Measurements from ENCODE around the gene SLC39A1.
A peak's percentile ranks its signal among the peaks of the same experiment; 100 is the strongest.

SLC39A1 gene

DNA sequence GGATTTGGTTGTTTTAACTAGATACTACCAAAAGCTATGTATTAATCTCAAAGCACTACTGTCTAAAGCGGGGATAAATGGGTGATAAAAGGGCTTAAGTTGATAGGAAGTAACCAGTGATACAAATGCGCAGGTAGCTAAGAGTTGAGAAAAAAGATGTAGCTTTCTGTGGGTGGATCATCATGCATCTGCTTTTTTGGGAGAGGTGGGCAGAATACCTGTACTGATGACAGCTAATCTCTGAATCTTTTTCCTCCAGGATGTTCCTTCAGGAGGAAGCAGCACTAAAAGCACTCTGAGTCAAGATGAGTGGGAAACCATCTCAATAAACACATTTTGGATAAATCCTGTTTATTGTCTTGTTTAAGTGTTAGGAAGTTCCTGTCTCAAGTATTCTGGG, 28.5 kb upstream of the SLC39A1 start:
- DNase-seq (ENCODE audit: extremely low read depth, low read depth) = no peak
- TF ChIP-seq, protein P1, sequence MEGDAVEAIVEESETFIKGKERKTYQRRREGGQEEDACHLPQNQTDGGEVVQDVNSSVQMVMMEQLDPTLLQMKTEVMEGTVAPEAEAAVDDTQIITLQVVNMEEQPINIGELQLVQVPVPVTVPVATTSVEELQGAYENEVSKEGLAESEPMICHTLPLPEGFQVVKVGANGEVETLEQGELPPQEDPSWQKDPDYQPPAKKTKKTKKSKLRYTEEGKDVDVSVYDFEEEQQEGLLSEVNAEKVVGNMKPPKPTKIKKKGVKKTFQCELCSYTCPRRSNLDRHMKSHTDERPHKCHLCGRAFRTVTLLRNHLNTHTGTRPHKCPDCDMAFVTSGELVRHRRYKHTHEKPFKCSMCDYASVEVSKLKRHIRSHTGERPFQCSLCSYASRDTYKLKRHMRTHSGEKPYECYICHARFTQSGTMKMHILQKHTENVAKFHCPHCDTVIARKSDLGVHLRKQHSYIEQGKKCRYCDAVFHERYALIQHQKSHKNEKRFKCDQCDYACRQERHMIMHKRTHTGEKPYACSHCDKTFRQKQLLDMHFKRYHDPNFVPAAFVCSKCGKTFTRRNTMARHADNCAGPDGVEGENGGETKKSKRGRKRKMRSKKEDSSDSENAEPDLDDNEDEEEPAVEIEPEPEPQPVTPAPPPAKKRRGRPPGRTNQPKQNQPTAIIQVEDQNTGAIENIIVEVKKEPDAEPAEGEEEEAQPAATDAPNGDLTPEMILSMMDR (IDR thresholded peaks at IDR 0.05; ENCODE audit: low read depth, low read length) = no peak

DNA sequence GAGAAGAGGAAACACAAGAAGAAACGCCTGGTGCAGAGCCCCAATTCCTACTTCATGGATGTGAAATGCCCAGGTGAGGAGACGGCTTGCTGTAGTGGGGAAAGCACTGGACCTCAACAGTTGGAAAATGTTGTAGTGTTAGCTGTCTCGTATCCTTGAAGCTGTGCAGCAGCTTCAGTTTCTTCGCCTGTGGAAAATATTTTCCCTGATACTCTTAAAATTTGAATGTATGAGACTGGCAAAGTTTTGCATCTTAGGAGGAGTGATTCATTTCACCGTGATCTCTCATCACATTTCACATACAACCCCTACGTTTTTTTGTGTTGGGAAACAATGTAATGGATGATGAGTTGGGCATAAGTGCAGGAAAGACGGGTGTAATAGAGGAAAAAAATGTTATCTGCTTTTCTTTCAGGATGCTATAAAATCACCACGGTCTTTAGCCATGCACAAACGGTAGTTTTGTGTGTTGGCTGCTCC, 27.9 kb upstream of the SLC39A1 start:
- TF ChIP-seq, protein P1 (IDR thresholded peaks at IDR 0.05; ENCODE audit: low read depth, low read length) = no peak
- DNase-seq (ENCODE audit: extremely low read depth, low read depth) = no peak

DNA sequence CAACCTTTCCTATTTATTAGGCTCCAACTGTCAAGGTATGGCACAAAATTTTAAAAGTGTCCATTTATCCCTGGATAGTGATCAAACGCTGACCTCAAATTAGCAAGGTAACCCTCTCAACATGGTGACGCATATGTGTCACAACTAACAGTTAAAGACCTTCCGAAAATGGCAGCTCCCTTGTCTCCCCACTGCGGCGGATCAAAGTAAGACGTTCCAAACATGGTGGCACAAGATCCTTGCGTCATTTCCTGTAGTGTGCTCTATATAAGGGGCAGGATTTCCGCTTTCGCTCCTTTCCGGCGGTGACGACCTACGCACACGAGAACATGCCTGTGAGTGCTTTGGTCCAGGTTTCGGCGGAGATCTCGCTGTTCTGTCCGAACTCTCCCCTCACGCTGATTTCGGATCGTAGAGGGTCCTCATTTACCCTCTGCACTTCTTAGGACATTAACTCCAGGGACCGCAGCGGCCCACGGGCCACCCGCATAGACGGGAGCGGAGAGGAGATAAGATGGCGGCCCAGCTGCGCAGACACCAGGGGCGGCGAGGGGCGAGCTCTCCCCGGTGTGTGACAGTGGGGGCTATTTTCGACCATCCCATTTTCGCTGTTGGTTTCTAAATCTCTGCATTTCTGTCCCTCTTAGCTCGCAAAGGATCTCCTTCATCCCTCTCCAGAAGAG, 27.3 kb upstream of the SLC39A1 start, which contains the start of gene RPS27:
Gene RPS27 (plus strand): TSS at position 295 of the 683 bp plus-strand sequence. CDS start 35 bp downstream, at position 330.
- TF ChIP-seq, protein P1 (IDR thresholded peaks at IDR 0.05; ENCODE audit: low read depth, low read length) = no peak
- DNase-seq (ENCODE audit: extremely low read depth, low read depth) = peak; percentile 97

DNA sequence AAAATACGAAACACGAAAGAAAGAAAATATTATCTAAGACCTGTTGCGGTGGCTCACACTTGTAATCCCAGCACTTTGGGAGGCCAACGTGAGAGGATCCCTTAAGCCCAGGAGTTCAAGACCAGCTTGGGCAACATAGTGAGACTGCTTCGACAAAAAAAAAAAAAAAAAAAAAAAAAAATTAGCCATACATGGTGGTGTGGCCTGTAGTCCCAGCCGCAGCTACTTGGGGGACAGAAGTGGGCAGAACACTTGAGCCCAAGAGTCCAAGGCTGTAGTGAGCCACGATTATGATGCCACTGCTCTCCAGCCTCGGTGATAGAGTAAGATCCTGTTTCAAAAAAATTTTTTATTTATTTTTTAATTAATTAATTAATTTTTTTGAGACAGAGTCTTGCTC, 24.3 kb upstream of the SLC39A1 start:
- TF ChIP-seq, protein P1 (IDR thresholded peaks at IDR 0.05; ENCODE audit: low read depth, low read length) = no peak
- no peak for DNase-seq (ENCODE audit: extremely low read depth, low read depth)

DNA sequence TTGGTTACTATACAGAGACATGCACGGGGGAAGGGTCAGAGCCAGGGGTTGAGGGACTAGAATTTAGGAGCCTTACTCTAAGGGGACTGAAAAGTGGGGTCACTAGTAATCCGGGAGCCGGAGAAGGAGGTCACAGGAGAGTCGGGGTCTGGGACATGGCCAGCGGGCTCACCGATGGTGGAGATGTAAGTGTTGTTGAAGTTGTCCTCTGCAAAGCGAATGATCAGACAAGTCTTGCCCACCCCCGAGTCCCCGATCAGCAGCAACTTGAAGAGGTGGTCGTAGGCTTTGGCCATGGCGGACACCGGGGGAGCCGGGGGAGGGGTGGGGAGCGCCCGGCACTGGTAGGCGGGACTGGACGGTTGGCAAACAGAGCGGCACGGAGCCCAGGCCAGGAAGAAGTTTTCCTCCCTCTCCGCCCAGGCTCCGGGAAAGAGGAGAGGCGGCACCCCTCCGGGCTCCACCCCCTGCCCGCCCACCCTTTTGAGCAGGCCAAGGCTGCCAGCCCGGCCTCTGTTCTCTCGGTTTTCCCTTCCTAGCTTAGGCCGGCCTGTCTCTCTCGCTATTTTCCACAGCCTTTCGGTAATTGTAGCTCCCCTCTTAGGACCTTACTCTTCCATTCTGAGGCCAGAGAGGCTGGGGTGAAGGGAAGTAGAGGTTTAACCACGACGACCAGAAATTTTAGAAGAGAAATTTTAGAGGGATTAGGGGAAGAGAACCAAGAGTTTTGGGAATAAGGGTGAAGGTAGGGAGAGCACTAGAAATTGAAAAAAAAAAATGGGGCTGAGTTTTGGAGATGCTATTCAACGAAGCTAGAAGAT, 22.8 kb upstream of the SLC39A1 start, which contains the start of gene RAB13:
Gene RAB13 (minus strand): TSS at position 399 of the 821 bp plus-strand sequence. CDS start 103 bp downstream, at position 296.
- peak; percentile 70 for DNase-seq (ENCODE audit: extremely low read depth, low read depth)
- TF ChIP-seq, protein P1 (IDR thresholded peaks at IDR 0.05; ENCODE audit: low read depth, low read length) = no peak

DNA sequence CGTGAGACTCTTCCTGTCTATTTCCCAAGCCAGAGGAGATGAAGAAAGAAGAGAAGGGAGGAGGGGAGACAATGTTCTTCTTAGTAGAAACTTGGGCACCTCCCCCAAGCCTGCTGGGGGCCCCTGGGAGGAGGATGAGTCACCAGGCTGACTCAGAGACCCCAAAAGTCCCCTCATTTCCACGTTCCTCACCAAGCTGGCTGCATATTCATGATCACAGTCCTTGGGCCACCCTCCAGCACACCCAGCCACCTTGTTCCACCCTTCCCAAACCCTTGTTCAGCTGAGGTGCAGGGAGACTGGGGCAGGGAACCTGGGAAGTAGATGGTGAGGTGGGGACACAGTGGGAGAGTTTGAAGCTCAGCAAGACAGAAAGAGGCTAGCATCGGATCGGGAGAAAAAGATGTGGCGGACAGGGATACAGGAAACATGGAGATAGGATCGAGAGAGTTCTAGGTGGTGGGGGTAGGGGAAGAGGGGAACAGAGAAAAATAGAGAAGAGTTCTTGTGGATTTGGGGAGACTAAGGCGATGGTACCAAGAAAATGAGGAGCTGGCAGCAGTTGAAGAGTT, 22.1 kb upstream of the SLC39A1 start:
- TF ChIP-seq, protein P1 (IDR thresholded peaks at IDR 0.05; ENCODE audit: low read depth, low read length) = no peak
- no peak for DNase-seq (ENCODE audit: extremely low read depth, low read depth)
